ENCODE measurements around the gene KNOP1. TPM values are rescaled to one million over a fixed set of nuclear protein-coding genes. Genes with fewer than 3 reads are reported as not detected.

KNOP1 gene
- total RNA-seq, 1 experiment from 2014 or later = 93.9 TPM

DNA sequence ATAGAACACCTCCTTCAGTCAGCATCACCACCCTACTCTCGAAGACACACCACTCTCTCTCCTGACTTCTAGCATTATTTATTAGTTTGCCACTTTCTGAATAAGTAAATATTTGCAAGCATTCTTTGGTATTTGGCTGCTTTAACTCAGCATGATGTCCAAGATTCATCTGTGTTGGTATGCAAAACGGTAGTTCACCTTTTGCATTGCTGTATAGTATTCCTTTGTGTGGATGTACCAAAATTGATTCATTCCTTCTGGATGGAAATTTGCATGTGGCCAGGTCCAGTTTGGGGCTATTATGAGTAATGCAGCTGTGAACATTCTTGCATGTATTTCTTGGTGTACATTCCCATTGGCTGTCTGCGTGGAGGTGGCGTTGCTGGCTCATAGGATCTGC is 32.9 kb downstream of the KNOP1 start:
- H3K4me1 ChIP-seq (ENCODE audit: insufficient read depth, low read length) = no peaks in the 10 kb centered on the region
- no peak for DNase-seq
- no peak overlapping the region for H2BK120ac ChIP-seq (ENCODE audit: low read depth, low read length, poor library complexity, severe bottlenecking)
- no peak overlapping the region for H3T11ph ChIP-seq (ENCODE audit: low read length)
- no peaks in the 10 kb centered on the region for H3K79me2 ChIP-seq (ENCODE audit: insufficient read depth, low read length)
- H3K14ac ChIP-seq (ENCODE audit: insufficient read depth, low read length) = no peak overlapping the region
- no peak for TF ChIP-seq CTCF (conservative IDR thresholded peaks at IDR 0.05)
- H2AK5ac ChIP-seq (ENCODE audit: insufficient read length, low read length) = no peak overlapping the region
- no peak overlapping the region for H2BK15ac ChIP-seq (ENCODE audit: low read depth, low read length)
- H3K23me2 ChIP-seq (ENCODE audit: insufficient read length, low read depth, low read length, poor library complexity, severe bottlenecking) = no peaks in the 10 kb centered on the region
- H2BK12ac ChIP-seq (ENCODE audit: insufficient read length, low read depth, low read length) = no peak overlapping the region
- no peak overlapping the region for H3K4me2 ChIP-seq (ENCODE audit: insufficient read depth, insufficient read length, low read length)
- no CpG with 5 or more reads among the region's 4 CpGs for WGBS (ENCODE audit: extremely low coverage, insufficient read length, low lambda C conversion rate)
- H3K79me1 ChIP-seq (ENCODE audit: insufficient read depth, low read depth, low read length, poor library complexity, severe bottlenecking) = no peaks in the 10 kb centered on the region
- H3K4ac ChIP-seq (ENCODE audit: low read depth, low read length) = no peak overlapping the region
- H3K4me3 Mint-ChIP-seq = no peak overlapping the region
- H3K36me3 Mint-ChIP-seq (ENCODE audit: insufficient read depth in 1 of 3, low read depth in 3 of 3) = peaks cover 25 to 52% (median 48%) of the 10 kb centered on the region in 3 experiments
- no peaks in the 10 kb centered on the region for H3K27me3 ChIP-seq (ENCODE audit: insufficient read depth, low read length)
- no peaks in the 10 kb centered on the region for H4K20me1 ChIP-seq (ENCODE audit: control insufficient read depth, insufficient read depth, insufficient read length)
- peaks cover 4 to 10% of the 10 kb centered on the region in 2 experiments for H3K4me1 Mint-ChIP-seq
- no peak overlapping the region for H3K56ac ChIP-seq (ENCODE audit: insufficient read length, low read depth, low read length)
- H2AFZ ChIP-seq (ENCODE audit: low read length) = no peak overlapping the region
- H3K9me3 ChIP-seq (ENCODE audit: control insufficient read depth, low read depth, low read length) = no peaks in the 10 kb centered on the region
- H3K27ac Mint-ChIP-seq = no peak overlapping the region
- H3K27me3 Mint-ChIP-seq (ENCODE audit: low read depth) = no peaks in the 10 kb centered on the region
- H3K23ac ChIP-seq (ENCODE audit: insufficient read length, low read depth, low read length) = no peak overlapping the region
- no peak overlapping the region for H4K5ac ChIP-seq (ENCODE audit: insufficient read length, low read depth, low read length)
- H3K9ac ChIP-seq (ENCODE audit: extremely low read depth, insufficient read length, low read length) = no peak overlapping the region
- no peak overlapping the region for H4K91ac ChIP-seq (ENCODE audit: insufficient read length, low read depth, low read length)
- no peak overlapping the region for H3K18ac ChIP-seq (ENCODE audit: insufficient read length, low read depth, low read length)
- H3K27ac ChIP-seq (ENCODE audit: insufficient read length, low read depth, low read length) = no peak overlapping the region
- H4K8ac ChIP-seq (replicated peaks; ENCODE audit: insufficient read length, low read depth, low read length) = no peak overlapping the region
- no peak overlapping the region for H2BK20ac ChIP-seq (ENCODE audit: low read depth, low read length, poor library complexity, severe bottlenecking)
- H3K9me3 Mint-ChIP-seq = peaks cover 1 to 7% of the 10 kb centered on the region in 2 experiments; a peak in 3 of 5 replicates
- no peak overlapping the region for H2BK5ac ChIP-seq (ENCODE audit: insufficient read length, low read length)
